ENCODE data around the gene FLVCR2. TPM values are rescaled to one million over a fixed set of nuclear protein-coding genes. Genes with fewer than 3 reads are reported as not detected.

FLVCR2 gene
- total RNA-seq, 1 experiment from 2014 or later: 3.2 TPM

GRCh38 chr14:75568791-75569190 lies 9.6 kb upstream of the FLVCR2 start:
- no peak overlapping the region for H3K4me3 Mint-ChIP-seq (ENCODE audit: unreplicated experiment)
- no TSS peak for BruUV-seq (replicated peaks)
- ChIA-PET POLR2A (no interaction called here), CTCF (interaction anchor here (0.6 to 1.4 kb wide), 4 partner anchors 9 to 90 kb away, joined by 3 to 6 read pairs (median 4); no protein-coding TSS in a partner anchor)
- no peaks in the 10 kb centered on the region for H3K36me3 Mint-ChIP-seq (ENCODE audit: insufficient read depth, unreplicated experiment)
- no peak for DNase-seq (ENCODE audit: unreplicated experiment)
- TF ChIP-seq, protein P1, sequence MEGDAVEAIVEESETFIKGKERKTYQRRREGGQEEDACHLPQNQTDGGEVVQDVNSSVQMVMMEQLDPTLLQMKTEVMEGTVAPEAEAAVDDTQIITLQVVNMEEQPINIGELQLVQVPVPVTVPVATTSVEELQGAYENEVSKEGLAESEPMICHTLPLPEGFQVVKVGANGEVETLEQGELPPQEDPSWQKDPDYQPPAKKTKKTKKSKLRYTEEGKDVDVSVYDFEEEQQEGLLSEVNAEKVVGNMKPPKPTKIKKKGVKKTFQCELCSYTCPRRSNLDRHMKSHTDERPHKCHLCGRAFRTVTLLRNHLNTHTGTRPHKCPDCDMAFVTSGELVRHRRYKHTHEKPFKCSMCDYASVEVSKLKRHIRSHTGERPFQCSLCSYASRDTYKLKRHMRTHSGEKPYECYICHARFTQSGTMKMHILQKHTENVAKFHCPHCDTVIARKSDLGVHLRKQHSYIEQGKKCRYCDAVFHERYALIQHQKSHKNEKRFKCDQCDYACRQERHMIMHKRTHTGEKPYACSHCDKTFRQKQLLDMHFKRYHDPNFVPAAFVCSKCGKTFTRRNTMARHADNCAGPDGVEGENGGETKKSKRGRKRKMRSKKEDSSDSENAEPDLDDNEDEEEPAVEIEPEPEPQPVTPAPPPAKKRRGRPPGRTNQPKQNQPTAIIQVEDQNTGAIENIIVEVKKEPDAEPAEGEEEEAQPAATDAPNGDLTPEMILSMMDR (IDR thresholded peaks at IDR 0.05; ENCODE audit: unreplicated experiment): no peak
- intact Hi-C loops (cut with micrococcal nuclease): no loop called here
- H3K27me3 Mint-ChIP-seq (ENCODE audit: insufficient read depth, unreplicated experiment): peaks cover 6% of the 10 kb centered on the region
- H3K27ac Mint-ChIP-seq (ENCODE audit: low read depth, unreplicated experiment): no peak overlapping the region
- no peaks in the 10 kb centered on the region for H3K9me3 Mint-ChIP-seq (ENCODE audit: unreplicated experiment)
- H3K4me1 Mint-ChIP-seq (ENCODE audit: insufficient read depth, unreplicated experiment): no peaks in the 10 kb centered on the region

- H3K27me3 Mint-ChIP-seq (ENCODE audit: insufficient read depth, unreplicated experiment): peaks cover 14% of the 10 kb centered on the region
- POLR2A ChIA-PET: interaction anchor here (0.6 kb wide), 1 partner anchor 148 kb away, joined by 6 read pairs; no protein-coding TSS in a partner anchor
- CTCF ChIA-PET: interaction anchor here (3.3 to 13.4 kb wide), 2 partner anchors 9 to 84 kb away, joined by 15 to 470 read pairs; partner anchors contain the start of genes ERG28 and TTLL5
- DNase-seq (ENCODE audit: unreplicated experiment): no peak
- H3K4me3 Mint-ChIP-seq (ENCODE audit: unreplicated experiment): no peak overlapping the region
- intact Hi-C loops (cut with micrococcal nuclease): no loop called here
- H3K9me3 Mint-ChIP-seq (ENCODE audit: unreplicated experiment): no peaks in the 10 kb centered on the region
- TF ChIP-seq, protein P1 (IDR thresholded peaks at IDR 0.05; ENCODE audit: unreplicated experiment): no peak
- no TSS peak for BruUV-seq (replicated peaks)
- H3K4me1 Mint-ChIP-seq (ENCODE audit: insufficient read depth, unreplicated experiment): no peaks in the 10 kb centered on the region
- no peak overlapping the region for H3K27ac Mint-ChIP-seq (ENCODE audit: low read depth, unreplicated experiment)
- H3K36me3 Mint-ChIP-seq (ENCODE audit: insufficient read depth, unreplicated experiment): no peaks in the 10 kb centered on the region
These were observed 7.6 kb upstream of the FLVCR2 start for GRCh38 chr14:75570797-75571196.

- Mint-ChIP-seq H3K36me3 (ENCODE audit: insufficient read depth, unreplicated experiment) (no peaks in the 10 kb centered on the region), H3K4me3 (ENCODE audit: unreplicated experiment) (no peak overlapping the region), H3K9me3 (ENCODE audit: unreplicated experiment) (no peaks in the 10 kb centered on the region), H3K4me1 (ENCODE audit: insufficient read depth, unreplicated experiment) (no peaks in the 10 kb centered on the region), H3K27ac (ENCODE audit: low read depth, unreplicated experiment) (no peak overlapping the region), H3K27me3 (ENCODE audit: insufficient read depth, unreplicated experiment) (peaks cover 14% of the 10 kb centered on the region)
- intact Hi-C loops (cut with micrococcal nuclease): no loop called here
- CTCF ChIA-PET: interaction anchor here (0.7 to 13.4 kb wide), 3 partner anchors 11 to 83 kb away, joined by 3 to 470 read pairs (median 15); partner anchors contain the start of genes ERG28 and TTLL5
- BruUV-seq (replicated peaks): no TSS peak
- TF ChIP-seq, protein P1 (IDR thresholded peaks at IDR 0.05; ENCODE audit: unreplicated experiment): no peak
- no peak for DNase-seq (ENCODE audit: unreplicated experiment)
- POLR2A ChIA-PET: interaction anchor here (1.2 kb wide), 1 partner anchor 11 kb away, joined by 4 read pairs; no protein-coding TSS in a partner anchor
These were observed 6.3 kb upstream of the FLVCR2 start for GRCh38 chr14:75572104-75572503.

DNA sequence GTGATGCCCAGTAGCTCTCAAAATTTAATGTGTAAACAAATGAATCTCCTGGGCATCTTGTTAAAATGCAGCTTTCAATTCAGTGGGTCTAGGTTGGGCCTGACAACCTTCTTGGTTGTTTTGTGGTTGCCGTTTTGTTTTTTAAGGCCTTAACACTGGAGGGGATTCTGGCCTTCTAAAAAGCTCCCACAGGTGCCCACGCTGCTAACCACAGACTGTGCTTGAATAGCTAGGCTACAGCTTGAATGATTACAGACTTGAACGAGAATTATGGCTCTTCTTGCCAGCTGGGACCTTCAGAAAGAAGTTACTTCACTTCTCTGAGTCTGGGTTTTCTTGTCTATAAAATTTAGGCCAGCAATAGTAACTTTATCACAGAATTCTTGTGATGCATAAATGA lies 1.3 kb upstream of the FLVCR2 start:
- no peak for DNase-seq (ENCODE audit: unreplicated experiment)
- no peaks in the 10 kb centered on the region for H3K36me3 Mint-ChIP-seq (ENCODE audit: insufficient read depth, unreplicated experiment)
- peaks cover 14% of the 10 kb centered on the region for H3K27me3 Mint-ChIP-seq (ENCODE audit: insufficient read depth, unreplicated experiment)
- BruUV-seq (replicated peaks): no TSS peak
- H3K9me3 Mint-ChIP-seq (ENCODE audit: unreplicated experiment): no peaks in the 10 kb centered on the region
- intact Hi-C loops (cut with micrococcal nuclease): loop anchor here (1.0 to 5.0 kb wide), 3 partner anchors 77 to 405 kb away; partner anchors contain the start of gene TGFB3
- no peak overlapping the region for H3K4me3 Mint-ChIP-seq (ENCODE audit: unreplicated experiment)
- no peaks in the 10 kb centered on the region for H3K4me1 Mint-ChIP-seq (ENCODE audit: insufficient read depth, unreplicated experiment)
- POLR2A ChIA-PET: interaction anchor here (0.6 to 6.0 kb wide), 9 partner anchors 14 to 405 kb away, joined by 3 to 230 read pairs (median 3); partner anchors contain the start of genes ERG28, TGFB3 and TTLL5
- no peak overlapping the region for H3K27ac Mint-ChIP-seq (ENCODE audit: low read depth, unreplicated experiment)
- TF ChIP-seq, protein P1 (IDR thresholded peaks at IDR 0.05; ENCODE audit: unreplicated experiment): no peak
- CTCF ChIA-PET: interaction anchor here (0.5 to 13.4 kb wide), 41 partner anchors 8 to 811 kb away, joined by 3 to 470 read pairs (median 5); partner anchors contain the start of genes ERG28, TGFB3 and TTLL5

All from MCF 10A (cell line).